ENCODE measurements around the gene APBB1IP.
A peak's percentile ranks its signal among the peaks of the same experiment; 100 is the strongest.

The APBB1IP gene

DNA sequence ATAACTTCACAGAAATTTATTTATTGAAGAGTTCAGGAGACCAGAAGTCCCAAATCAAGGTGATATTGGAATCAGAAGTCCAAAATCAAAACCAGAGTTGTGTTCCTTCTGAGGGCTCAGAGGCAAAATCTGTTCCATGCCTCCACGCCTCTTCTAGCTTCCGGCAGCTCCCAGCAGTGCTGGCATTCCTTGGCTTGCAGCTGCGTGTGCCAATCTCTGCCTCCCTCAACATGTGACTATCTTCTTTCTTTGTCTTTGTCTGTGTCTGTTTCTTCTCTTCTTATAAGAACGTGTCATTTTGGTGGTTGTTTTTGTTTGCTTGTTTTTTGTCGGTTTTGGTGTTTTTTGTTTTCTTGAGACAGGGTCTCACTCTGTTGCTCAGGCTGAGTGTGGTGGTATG, 116.1 kb downstream of the APBB1IP start:
- Histone ChIP-seq H3K9me3 (ENCODE audit: control insufficient read depth, insufficient read depth, low read length) (no peaks in the 10 kb centered on the region), H3K4me3 (ENCODE audit: low read length) (no peak overlapping the region), H3F3A (ENCODE audit: control insufficient read depth, insufficient read depth) (peaks cover 3% of the 10 kb centered on the region; the same call in 1 of the 2 replicates), H3K27me3 (ENCODE audit: control insufficient read depth, low read length) (no peaks in the 10 kb centered on the region), H3K36me3 (ENCODE audit: control insufficient read depth, low read length) (peaks cover 92% of the 10 kb centered on the region), H3K9me2 (replicated peaks; ENCODE audit: control insufficient read depth, low read length) (no peaks in the 10 kb centered on the region), H3K4me1 (ENCODE audit: control insufficient read depth, low read length) (no peaks in the 10 kb centered on the region), H3K27ac (ENCODE audit: low read depth, low read length) (no peak overlapping the region), H3K79me2 (ENCODE audit: control insufficient read depth, low read length) (no peaks in the 10 kb centered on the region), H3K4me2 (ENCODE audit: low read length) (no peak overlapping the region), H4K20me1 (ENCODE audit: control insufficient read depth, insufficient read depth, low read depth, low read length) (no peaks in the 10 kb centered on the region)
- TF ChIP-seq EZH2phosphoT487 (IDR thresholded peaks at IDR 0.05; ENCODE audit: borderline replicate concordance, low read length) = no peak
- TF ChIP-seq, protein P1, sequence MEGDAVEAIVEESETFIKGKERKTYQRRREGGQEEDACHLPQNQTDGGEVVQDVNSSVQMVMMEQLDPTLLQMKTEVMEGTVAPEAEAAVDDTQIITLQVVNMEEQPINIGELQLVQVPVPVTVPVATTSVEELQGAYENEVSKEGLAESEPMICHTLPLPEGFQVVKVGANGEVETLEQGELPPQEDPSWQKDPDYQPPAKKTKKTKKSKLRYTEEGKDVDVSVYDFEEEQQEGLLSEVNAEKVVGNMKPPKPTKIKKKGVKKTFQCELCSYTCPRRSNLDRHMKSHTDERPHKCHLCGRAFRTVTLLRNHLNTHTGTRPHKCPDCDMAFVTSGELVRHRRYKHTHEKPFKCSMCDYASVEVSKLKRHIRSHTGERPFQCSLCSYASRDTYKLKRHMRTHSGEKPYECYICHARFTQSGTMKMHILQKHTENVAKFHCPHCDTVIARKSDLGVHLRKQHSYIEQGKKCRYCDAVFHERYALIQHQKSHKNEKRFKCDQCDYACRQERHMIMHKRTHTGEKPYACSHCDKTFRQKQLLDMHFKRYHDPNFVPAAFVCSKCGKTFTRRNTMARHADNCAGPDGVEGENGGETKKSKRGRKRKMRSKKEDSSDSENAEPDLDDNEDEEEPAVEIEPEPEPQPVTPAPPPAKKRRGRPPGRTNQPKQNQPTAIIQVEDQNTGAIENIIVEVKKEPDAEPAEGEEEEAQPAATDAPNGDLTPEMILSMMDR (IDR thresholded peaks at IDR 0.05; ENCODE audit: low read depth, low read length, poor library complexity, severe bottlenecking) = no peak

DNA sequence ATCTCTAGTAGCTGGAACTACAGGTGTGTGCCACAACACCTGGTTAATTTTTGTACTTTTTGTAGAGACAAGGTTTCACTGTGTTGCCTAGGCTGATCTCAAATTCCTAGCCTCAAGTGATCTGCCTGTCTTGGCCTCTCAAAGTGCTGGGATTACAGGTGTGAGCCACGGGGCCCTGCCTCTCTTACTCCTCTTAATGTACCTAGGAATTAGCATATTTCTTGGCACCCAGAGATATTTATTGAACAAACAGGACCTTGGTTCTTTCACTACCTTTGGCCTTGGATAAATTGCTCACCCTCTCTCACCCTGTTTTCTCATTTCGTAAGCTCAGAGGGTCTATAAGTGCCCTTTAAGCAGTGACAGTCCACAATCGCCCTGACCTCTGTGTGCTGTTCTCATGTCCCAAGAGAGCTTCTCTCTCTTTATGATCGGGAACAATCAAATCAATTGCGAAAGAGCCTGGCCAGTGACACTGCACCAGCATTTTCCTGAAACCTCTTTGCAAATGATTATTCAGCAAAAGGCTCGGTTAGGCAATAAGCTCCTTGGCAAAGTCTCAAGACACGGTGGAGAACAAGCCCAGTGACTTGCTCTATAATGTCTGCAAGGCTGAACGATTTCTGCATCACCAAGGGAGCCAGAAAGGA, 117.7 kb downstream of the APBB1IP start:
- no peak overlapping the region for H3K27ac ChIP-seq (ENCODE audit: low read depth, low read length)
- no peaks in the 10 kb centered on the region for H3K9me3 ChIP-seq (ENCODE audit: control insufficient read depth, insufficient read depth, low read length)
- no peaks in the 10 kb centered on the region for H4K20me1 ChIP-seq (ENCODE audit: control insufficient read depth, insufficient read depth, low read depth, low read length)
- H3K4me2 ChIP-seq (ENCODE audit: low read length) = no peak overlapping the region
- peaks cover 3% of the 10 kb centered on the region; the same call in 1 of the 2 replicates for H3F3A ChIP-seq (ENCODE audit: control insufficient read depth, insufficient read depth)
- H3K79me2 ChIP-seq (ENCODE audit: control insufficient read depth, low read length) = no peaks in the 10 kb centered on the region
- peaks cover 90% of the 10 kb centered on the region for H3K36me3 ChIP-seq (ENCODE audit: control insufficient read depth, low read length)
- TF ChIP-seq EZH2phosphoT487 (IDR thresholded peaks at IDR 0.05; ENCODE audit: borderline replicate concordance, low read length) = no peak
- TF ChIP-seq, protein P1 (IDR thresholded peaks at IDR 0.05; ENCODE audit: low read depth, low read length, poor library complexity, severe bottlenecking) = no peak
- H3K27me3 ChIP-seq (ENCODE audit: control insufficient read depth, low read length) = no peaks in the 10 kb centered on the region
- no peak overlapping the region for H3K4me3 ChIP-seq (ENCODE audit: low read length)
- H3K9me2 ChIP-seq (replicated peaks; ENCODE audit: control insufficient read depth, low read length) = no peaks in the 10 kb centered on the region
- no peaks in the 10 kb centered on the region for H3K4me1 ChIP-seq (ENCODE audit: control insufficient read depth, low read length)

DNA sequence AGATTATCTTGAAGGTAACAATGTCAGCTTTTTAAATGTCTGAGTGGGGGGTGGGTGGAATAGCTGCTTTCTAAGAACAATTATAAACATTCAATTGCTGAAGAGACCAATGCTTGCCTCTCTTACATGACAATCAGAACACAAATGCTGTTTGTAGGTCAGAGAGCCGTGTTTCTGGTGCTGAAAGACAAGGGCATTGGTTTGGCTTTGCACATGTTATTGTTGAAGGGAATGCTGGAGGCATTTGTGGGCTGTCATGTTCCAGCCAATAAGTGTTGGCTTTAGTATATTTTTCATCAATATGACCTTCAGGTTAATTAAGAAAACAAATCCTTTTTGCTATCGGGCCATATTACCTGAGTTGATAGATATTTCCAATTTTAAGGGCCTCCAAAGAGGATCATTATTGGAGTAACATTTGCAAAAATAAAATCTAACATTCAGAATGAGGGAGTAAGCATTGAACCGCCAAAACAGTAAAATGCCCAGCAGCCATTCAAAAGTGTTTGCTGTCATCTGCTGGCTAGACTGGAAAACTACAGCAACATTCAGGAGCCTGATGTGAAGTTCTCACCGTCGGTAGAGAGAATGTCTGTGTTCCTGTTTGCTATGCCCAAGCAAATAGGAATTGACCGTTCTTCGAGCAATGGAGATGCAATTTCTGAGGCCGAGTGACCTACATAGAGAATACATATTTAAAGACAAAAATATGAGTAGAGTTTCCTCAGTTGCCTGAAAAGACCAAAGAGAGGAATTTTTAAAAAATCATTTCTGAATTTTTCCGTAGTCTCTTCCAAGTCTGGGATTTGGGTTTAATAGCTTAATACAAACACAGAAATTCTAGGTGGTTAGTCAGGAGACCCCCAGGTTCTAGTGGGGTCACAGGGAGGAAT, 118.9 kb downstream of the APBB1IP start:
- Histone ChIP-seq H3K9me2 (replicated peaks; ENCODE audit: control insufficient read depth, low read length) (no peaks in the 10 kb centered on the region), H3K4me2 (ENCODE audit: low read length) (no peak overlapping the region), H3K27me3 (ENCODE audit: control insufficient read depth, low read length) (no peaks in the 10 kb centered on the region), H3K36me3 (ENCODE audit: control insufficient read depth, low read length) (peaks cover 87% of the 10 kb centered on the region), H4K20me1 (ENCODE audit: control insufficient read depth, insufficient read depth, low read depth, low read length) (no peaks in the 10 kb centered on the region), H3K27ac (ENCODE audit: low read depth, low read length) (no peak overlapping the region), H3K4me1 (ENCODE audit: control insufficient read depth, low read length) (no peaks in the 10 kb centered on the region), H3K4me3 (ENCODE audit: low read length) (no peak overlapping the region), H3K79me2 (ENCODE audit: control insufficient read depth, low read length) (no peaks in the 10 kb centered on the region), H3F3A (ENCODE audit: control insufficient read depth, insufficient read depth) (peaks cover 3% of the 10 kb centered on the region), H3K9me3 (ENCODE audit: control insufficient read depth, insufficient read depth, low read length) (no peaks in the 10 kb centered on the region)
- TF ChIP-seq, protein P1 (IDR thresholded peaks at IDR 0.05; ENCODE audit: low read depth, low read length, poor library complexity, severe bottlenecking) = peak; percentile 69
- TF ChIP-seq EZH2phosphoT487 (IDR thresholded peaks at IDR 0.05; ENCODE audit: borderline replicate concordance, low read length) = no peak

All from DOHH2 (cell line).